ENCODE data around the gene FGF1.

The FGF1 gene

DNA sequence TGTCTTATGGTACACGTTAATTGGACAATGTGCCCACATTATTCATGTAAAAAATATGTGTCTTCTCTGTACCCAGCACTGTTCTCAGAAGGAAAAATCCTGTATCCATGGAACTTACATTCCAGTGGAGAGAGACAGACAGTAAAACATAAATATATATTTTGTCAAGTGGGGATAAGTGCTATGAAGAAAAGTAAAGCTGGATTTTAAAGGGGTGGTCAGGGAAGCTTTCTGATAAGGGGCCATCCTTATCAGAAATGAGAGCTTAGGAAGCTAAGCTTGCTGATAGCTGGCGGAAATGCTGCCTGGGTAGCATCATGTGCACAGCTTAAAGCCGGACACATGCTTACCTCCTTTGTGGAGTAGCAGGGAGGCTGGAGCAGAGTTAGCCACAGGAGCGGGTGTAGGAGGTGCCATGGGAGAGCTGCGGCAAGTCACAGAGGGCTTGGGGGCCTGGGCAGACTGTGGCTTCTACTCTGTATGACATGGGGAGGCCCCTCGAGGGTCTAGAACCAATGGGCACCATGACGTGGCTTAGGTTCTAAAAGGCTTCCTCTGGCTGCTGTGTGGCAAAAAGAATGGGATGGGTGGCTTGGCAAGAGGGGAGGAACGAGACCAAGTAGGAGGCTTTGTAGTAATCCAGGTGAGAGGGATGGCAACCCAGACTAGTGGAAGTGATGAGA is 141.7 kb downstream of the FGF1 start:
- Histone ChIP-seq H3K27me3 (replicated peaks; ENCODE audit: control insufficient read depth, insufficient read depth, low read length) (no peaks in the 10 kb centered on the region), H3K36me3 (ENCODE audit: control insufficient read depth, insufficient read depth, low read length) (no peaks in the 10 kb centered on the region), H3K4me3 (replicated peaks; ENCODE audit: low read depth, low read length) (no peak overlapping the region)
- TF ChIP-seq, protein P1, sequence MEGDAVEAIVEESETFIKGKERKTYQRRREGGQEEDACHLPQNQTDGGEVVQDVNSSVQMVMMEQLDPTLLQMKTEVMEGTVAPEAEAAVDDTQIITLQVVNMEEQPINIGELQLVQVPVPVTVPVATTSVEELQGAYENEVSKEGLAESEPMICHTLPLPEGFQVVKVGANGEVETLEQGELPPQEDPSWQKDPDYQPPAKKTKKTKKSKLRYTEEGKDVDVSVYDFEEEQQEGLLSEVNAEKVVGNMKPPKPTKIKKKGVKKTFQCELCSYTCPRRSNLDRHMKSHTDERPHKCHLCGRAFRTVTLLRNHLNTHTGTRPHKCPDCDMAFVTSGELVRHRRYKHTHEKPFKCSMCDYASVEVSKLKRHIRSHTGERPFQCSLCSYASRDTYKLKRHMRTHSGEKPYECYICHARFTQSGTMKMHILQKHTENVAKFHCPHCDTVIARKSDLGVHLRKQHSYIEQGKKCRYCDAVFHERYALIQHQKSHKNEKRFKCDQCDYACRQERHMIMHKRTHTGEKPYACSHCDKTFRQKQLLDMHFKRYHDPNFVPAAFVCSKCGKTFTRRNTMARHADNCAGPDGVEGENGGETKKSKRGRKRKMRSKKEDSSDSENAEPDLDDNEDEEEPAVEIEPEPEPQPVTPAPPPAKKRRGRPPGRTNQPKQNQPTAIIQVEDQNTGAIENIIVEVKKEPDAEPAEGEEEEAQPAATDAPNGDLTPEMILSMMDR (IDR thresholded peaks at IDR 0.05; ENCODE audit: insufficient read depth, low read length, poor library complexity, severe bottlenecking): no peak
- DNase-seq (ENCODE audit: extremely low read depth, insufficient read length): no peak

- TF ChIP-seq, protein P1 (IDR thresholded peaks at IDR 0.05; ENCODE audit: insufficient read depth, low read length, poor library complexity, severe bottlenecking): no peak
- H3K36me3 ChIP-seq (ENCODE audit: control insufficient read depth, insufficient read depth, low read length): no peaks in the 10 kb centered on the region
- no peak overlapping the region for H3K4me3 ChIP-seq (replicated peaks; ENCODE audit: low read depth, low read length)
- DNase-seq (ENCODE audit: extremely low read depth, insufficient read length): no peak
- no peaks in the 10 kb centered on the region for H3K27me3 ChIP-seq (replicated peaks; ENCODE audit: control insufficient read depth, insufficient read depth, low read length)
Measured at GRCh38 chr5:142542906-142543305, 143.0 kb downstream of the FGF1 start.

Data from GM06990 (cell line).